LNCaP clone FGC (cell line): ENCODE measurements around the gene ARL4C.

Experiments used
- DNase-seq: peaks from one replicate; pipeline ENCODE4 v3.0.0-alpha.2; 2011; ENCODE audit warnings: low read depth
- H3K4me3 ChIP-seq: 2 replicates; pipeline ENCODE4 v1.5.1; 2011; ENCODE audit warnings: mild to moderate bottlenecking, low read depth, low read length, control low read depth
- CTCF ChIP-seq: IDR thresholded peaks from 2 replicates; pipeline ENCODE4 v1.5.1; 2012; ENCODE audit warnings: mild to moderate bottlenecking; ENCODE audit not compliant: control insufficient read depth, insufficient read depth; ENCODE audit errors: extremely low read depth

Gene ARL4C

GRCh38 chr2:234454433-234454832, 42.4 kb downstream of the ARL4C start:
- no peak for DNase-seq
- no peak overlapping the region for H3K4me3 ChIP-seq
- TF ChIP-seq CTCF = no peak

GRCh38 chr2:234453216-234453615, 43.7 kb downstream of the ARL4C start:
- no peak overlapping the region for H3K4me3 ChIP-seq
- no peak for DNase-seq
- no peak for TF ChIP-seq CTCF

GRCh38 chr2:234451852-234452625, 44.8 kb downstream of the ARL4C start:
- no peak for DNase-seq
- H3K4me3 ChIP-seq = no peak overlapping the region
- TF ChIP-seq CTCF = no peak

GRCh38 chr2:234451242-234451641, 45.6 kb downstream of the ARL4C start:
- TF ChIP-seq CTCF = no peak
- no peak for DNase-seq
- no peak overlapping the region for H3K4me3 ChIP-seq

- TF ChIP-seq CTCF = no peak
Observed at GRCh38 chr2:234450431-234451124, 46.3 kb downstream of the ARL4C start.

GRCh38 chr2:234448506-234449184, 48.2 kb downstream of the ARL4C start:
- DNase-seq = no peak
- TF ChIP-seq CTCF = no peak
- H3K4me3 ChIP-seq = no peak overlapping the region

More at GRCh38 chr2:234450431-234451124, 46.3 kb downstream of the ARL4C start:
- no peak overlapping the region for H3K4me3 ChIP-seq
- DNase-seq = no peak
